ENCODE data around the gene AARSD1. TPM values are rescaled to one million over a fixed set of nuclear protein-coding genes. Genes with fewer than 3 reads are reported as not detected.
A peak's percentile ranks its signal among the peaks of the same experiment; 100 is the strongest.
"Not testable (repeated sequence)": the region's sequence is repeated elsewhere in the genome, so short reads cannot be mapped to it uniquely, and the experiment has no call there.

The AARSD1 gene
- total RNA-seq, 1 experiment from 2014 or later: 96.6 TPM

DNA sequence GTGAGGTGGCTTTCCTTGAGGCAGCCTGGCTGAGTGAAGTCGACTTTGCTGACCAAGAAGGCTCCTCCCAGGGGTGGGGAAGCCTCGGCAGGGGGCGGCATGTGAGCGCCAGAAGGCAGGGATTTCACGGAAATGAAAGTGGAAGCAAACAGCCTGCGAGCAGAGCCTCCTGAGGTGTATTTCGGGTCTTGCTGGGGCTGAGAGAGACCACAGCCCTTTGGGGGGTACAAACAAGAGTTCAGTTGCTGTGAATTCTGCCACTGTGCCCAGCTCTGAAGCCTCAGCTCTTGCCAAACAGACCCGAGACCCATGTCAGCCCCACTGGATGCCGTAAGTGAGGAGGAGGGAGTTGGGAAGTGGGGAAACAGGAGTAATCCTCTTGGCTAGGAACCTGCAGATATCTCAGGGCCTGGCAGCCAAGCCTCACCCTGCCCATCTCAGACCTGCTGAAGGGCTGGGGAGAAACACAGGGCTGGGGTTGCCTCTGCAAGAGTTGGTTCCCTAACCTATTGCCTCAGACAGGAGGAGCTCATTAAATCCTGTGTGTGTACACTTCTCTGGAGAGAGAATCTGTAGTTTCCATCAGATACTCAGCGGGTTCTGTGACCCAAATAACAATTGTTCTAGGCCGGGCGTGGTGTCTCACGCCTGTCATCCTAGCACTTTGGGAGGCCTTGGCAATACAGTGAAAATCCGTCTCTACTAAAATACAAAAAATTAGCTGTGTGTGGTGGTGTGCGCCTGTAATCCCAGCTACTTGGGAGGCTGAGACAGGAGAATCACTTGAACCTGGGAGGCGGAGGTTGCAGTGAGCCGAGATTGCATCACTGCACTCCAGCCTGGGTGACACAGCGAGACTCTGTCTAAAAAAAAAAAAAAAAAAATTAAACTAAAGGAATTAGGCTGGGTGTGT, 42.6 kb upstream of the AARSD1 start, which contains the start of gene IFI35:
Gene IFI35 (plus strand): TSS at position 146 of the 913 bp plus-strand sequence. CDS start 164 bp downstream, at position 310.
- peak; percentile 95 for DNase-seq
- CTCF ChIA-PET: interaction anchor here (0.6 to 1.9 kb wide), 7 partner anchors 9 to 1181 kb away, joined by 3 to 16 read pairs (median 3); partner anchors contain the start of gene RPL27
- BruUV-seq (replicated peaks): TSS peak; percentile 54
- Mint-ChIP-seq H3K27me3 (ENCODE audit: unreplicated experiment) (no peaks in the 10 kb centered on the region), H3K36me3 (ENCODE audit: insufficient read depth, unreplicated experiment) (peaks cover 54% of the 10 kb centered on the region), H3K4me1 (ENCODE audit: low read depth, unreplicated experiment) (peaks cover 19% of the 10 kb centered on the region), H3K4me3 (ENCODE audit: low read depth, unreplicated experiment) (peak within 1 kb of the TSS; percentile 91), H3K9me3 (ENCODE audit: low read depth, unreplicated experiment) (no peaks in the 10 kb centered on the region), H3K27ac (ENCODE audit: unreplicated experiment) (peak within 1 kb of the TSS; percentile 86)
- TF ChIP-seq, protein P1, sequence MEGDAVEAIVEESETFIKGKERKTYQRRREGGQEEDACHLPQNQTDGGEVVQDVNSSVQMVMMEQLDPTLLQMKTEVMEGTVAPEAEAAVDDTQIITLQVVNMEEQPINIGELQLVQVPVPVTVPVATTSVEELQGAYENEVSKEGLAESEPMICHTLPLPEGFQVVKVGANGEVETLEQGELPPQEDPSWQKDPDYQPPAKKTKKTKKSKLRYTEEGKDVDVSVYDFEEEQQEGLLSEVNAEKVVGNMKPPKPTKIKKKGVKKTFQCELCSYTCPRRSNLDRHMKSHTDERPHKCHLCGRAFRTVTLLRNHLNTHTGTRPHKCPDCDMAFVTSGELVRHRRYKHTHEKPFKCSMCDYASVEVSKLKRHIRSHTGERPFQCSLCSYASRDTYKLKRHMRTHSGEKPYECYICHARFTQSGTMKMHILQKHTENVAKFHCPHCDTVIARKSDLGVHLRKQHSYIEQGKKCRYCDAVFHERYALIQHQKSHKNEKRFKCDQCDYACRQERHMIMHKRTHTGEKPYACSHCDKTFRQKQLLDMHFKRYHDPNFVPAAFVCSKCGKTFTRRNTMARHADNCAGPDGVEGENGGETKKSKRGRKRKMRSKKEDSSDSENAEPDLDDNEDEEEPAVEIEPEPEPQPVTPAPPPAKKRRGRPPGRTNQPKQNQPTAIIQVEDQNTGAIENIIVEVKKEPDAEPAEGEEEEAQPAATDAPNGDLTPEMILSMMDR (IDR thresholded peaks at IDR 0.05; ENCODE audit: unreplicated experiment): peak; percentile 33
- intact Hi-C loops (cut with micrococcal nuclease; ENCODE audit: unreplicated experiment): no loop called here

DNA sequence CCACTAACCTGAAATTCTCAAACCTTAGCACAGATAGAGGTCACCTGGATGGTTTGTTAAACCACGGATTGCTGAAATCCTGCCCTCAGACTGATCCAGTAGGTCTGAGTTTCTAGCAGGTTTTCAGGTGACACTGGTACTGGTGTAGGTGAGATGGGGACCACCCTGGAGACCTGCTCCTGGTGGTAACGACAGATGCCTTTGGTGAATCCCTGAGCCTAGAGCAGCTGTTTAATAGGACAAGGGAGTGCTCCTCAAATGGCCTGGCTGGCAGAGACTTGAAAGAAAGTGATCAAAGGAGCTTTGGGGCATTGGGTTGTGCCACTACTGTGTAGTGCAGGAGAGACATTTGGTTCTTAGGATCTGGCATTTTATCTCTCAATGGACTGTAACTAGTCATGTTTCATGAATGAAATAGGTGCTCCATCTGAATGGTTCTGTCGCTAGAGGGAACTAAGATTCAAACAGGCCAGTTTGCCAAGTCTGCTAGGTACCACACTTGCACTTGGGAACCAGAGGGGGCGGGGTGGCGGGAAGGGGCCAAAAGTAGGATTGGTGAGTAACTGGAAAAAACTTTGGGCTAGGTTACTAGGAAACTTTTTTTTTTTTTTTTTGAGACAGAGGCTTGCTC, 39.4 kb upstream of the AARSD1 start:
- BruUV-seq (replicated peaks): no TSS peak
- no peaks in the 10 kb centered on the region for H3K27me3 Mint-ChIP-seq (ENCODE audit: unreplicated experiment)
- peak overlapping the region; percentile 47 for H3K27ac Mint-ChIP-seq (ENCODE audit: unreplicated experiment)
- H3K9me3 Mint-ChIP-seq (ENCODE audit: low read depth, unreplicated experiment): no peaks in the 10 kb centered on the region
- H3K4me1 Mint-ChIP-seq (ENCODE audit: low read depth, unreplicated experiment): peaks cover 10% of the 10 kb centered on the region
- intact Hi-C loops (cut with micrococcal nuclease; ENCODE audit: unreplicated experiment): no loop called here
- H3K4me3 Mint-ChIP-seq (ENCODE audit: low read depth, unreplicated experiment): no peak overlapping the region
- peaks cover 79% of the 10 kb centered on the region for H3K36me3 Mint-ChIP-seq (ENCODE audit: insufficient read depth, unreplicated experiment)
- TF ChIP-seq, protein P1 (IDR thresholded peaks at IDR 0.05; ENCODE audit: unreplicated experiment): peak; percentile 26
- CTCF ChIA-PET: no interaction called here
- no peak for DNase-seq

DNA sequence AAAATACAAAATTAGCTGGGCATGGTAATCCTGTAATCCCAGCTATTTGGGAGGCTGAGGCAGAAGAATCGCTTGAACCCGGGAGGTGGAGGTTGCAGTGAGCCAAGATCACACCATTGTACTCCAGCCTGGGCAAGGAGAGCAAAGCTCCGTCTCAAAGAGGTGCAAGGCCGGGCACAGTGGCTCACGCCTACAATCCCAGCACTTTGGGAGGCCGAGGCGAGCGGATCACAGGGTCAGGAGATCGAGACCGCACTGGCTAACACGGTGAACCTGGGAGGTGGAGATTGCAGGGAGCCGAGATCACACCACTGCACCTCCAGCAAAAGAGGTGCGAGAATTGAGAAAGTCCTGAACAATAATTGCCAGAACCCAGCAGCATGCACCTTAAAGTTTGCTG, 36.6 kb upstream of the AARSD1 start:
- BruUV-seq (replicated peaks); H3K4me3 Mint-ChIP-seq (ENCODE audit: low read depth, unreplicated experiment); H3K9me3 Mint-ChIP-seq (ENCODE audit: low read depth, unreplicated experiment); H3K27me3 Mint-ChIP-seq (ENCODE audit: unreplicated experiment); intact Hi-C loops (cut with micrococcal nuclease; ENCODE audit: unreplicated experiment); DNase-seq: not testable (repeated sequence)
- Mint-ChIP-seq H3K27ac (ENCODE audit: unreplicated experiment) (peak overlapping the region; percentile 27), H3K4me1 (ENCODE audit: low read depth, unreplicated experiment) (peaks cover 19% of the 10 kb centered on the region), H3K36me3 (ENCODE audit: insufficient read depth, unreplicated experiment) (peaks cover 83% of the 10 kb centered on the region)
- CTCF ChIA-PET: interaction anchor here (1.6 kb wide), 1 partner anchor 10 kb away, joined by 4 read pairs; no protein-coding TSS in a partner anchor

DNA sequence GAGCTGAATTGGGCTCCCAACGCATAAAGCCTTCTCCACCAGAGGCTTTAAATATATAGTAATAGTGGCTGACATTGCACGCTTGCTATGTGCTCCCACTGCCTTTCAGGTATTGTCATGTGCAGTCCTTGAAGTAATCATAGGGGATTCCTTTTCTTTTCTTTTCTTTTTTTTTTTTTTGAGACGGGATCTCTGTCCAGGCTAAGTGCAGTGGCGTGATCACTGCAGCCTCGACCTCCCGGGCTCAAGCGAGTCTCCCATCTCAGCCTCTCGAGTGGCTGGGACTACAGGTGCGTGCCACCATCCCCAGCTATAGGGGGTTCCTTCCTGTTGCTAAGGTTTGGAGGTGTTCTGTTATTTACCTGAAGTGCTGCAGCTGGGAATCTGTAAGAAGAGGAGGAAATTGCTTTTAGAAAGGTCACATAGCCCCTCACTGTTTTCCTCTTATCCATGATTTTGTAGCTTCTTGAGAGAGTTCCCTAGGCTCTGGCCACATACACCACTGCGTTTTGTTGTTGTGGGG, 34.8 kb upstream of the AARSD1 start:
- peak overlapping the region; percentile 99 for H3K4me3 Mint-ChIP-seq (ENCODE audit: low read depth, unreplicated experiment)
- no peaks in the 10 kb centered on the region for H3K27me3 Mint-ChIP-seq (ENCODE audit: unreplicated experiment)
- intact Hi-C loops (cut with micrococcal nuclease; ENCODE audit: unreplicated experiment): no loop called here
- peaks cover 19% of the 10 kb centered on the region for H3K4me1 Mint-ChIP-seq (ENCODE audit: low read depth, unreplicated experiment)
- no peak for DNase-seq
- H3K36me3 Mint-ChIP-seq (ENCODE audit: insufficient read depth, unreplicated experiment): peaks cover 89% of the 10 kb centered on the region
- peak overlapping the region; percentile 100 for H3K27ac Mint-ChIP-seq (ENCODE audit: unreplicated experiment)
- TF ChIP-seq, protein P1 (IDR thresholded peaks at IDR 0.05; ENCODE audit: unreplicated experiment): no peak
- no TSS peak for BruUV-seq (replicated peaks)
- H3K9me3 Mint-ChIP-seq (ENCODE audit: low read depth, unreplicated experiment): no peaks in the 10 kb centered on the region
- CTCF ChIA-PET: interaction anchor here (0.6 to 2.2 kb wide), 9 partner anchors 8 to 322 kb away, joined by 3 to 16 read pairs (median 5); partner anchors contain the start of genes BRCA1, IFI35, PLEKHH3 and VAT1
